GM12878 (cell line): ENCODE data around the gene FAM229A. TPM values are rescaled to one million over a fixed set of nuclear protein-coding genes. Genes with fewer than 3 reads are reported as not detected.

Experiments used
- ATAC-seq: fragments of 200-7000 bp; cut with Tn5 transposase; 3 replicates; pipeline ENCODE4 v1.9.1; 2020; ENCODE audit warnings: mild to moderate bottlenecking, moderate library complexity
- BruUV-seq: library from RNA; stranded (reverse); fragments of 400-500 nt; replicated peaks from 2 replicates; lab custom pipeline; 2021; lab: Mats Ljungman, UMichigan
- CTCF ChIA-PET: fragments of 300-600 bp; sonication (Branson Sonifier 250); formaldehyde crosslinking; extraction: SDS; loops from one replicate; lab custom pipeline; 2021; ENCODE audit warnings: inconsistent platforms; lab: Yijun Ruan, JAX
- POLR2A ChIA-PET: fragments of 350-600 bp; formaldehyde crosslinking; extraction: SDS; loops from one replicate; lab custom pipeline; 2021; ENCODE audit warnings: inconsistent platforms; lab: Charles Lee
- RAD21 ChIA-PET: fragments of 300-600 bp; sonication (Branson Sonifier 250); formaldehyde crosslinking; loops from one replicate; lab custom pipeline; 2023; ENCODE audit warnings: antibody characterized with exemption; ENCODE audit not compliant: unreplicated experiment; lab: Charles Lee
- SMC1A ChIA-PET: fragments of 300-600 bp; sonication (Branson Sonifier 250); formaldehyde crosslinking; loops from one replicate; lab custom pipeline; 2023; ENCODE audit not compliant: unreplicated experiment, uncharacterized antibody; lab: Charles Lee
- DNase-seq: peaks from one replicate; pipeline ENCODE4 v3.0.0-alpha.2; 2011; ENCODE audit warnings: low read depth, low spot score
- FAIRE-seq: peaks from 3 replicates; lab custom pipeline; 2011; peaks lifted over from hg19 to GRCh38; lab: Jason Lieb, UNC
- H2AFZ ChIP-seq: 2 replicates; pipeline ENCODE4 v1.6.0; 2011; ENCODE audit warnings: low read depth, low read length, control low read depth; ENCODE audit not compliant: control insufficient read depth
- H3K27ac ChIP-seq: 2 replicates; pipeline ENCODE4 v1.5.1; 2011; ENCODE audit warnings: control low read depth; ENCODE audit not compliant: control insufficient read depth, insufficient read depth
- H3K27me3 ChIP-seq, 2 experiments: replicated peaks in 1 of 2; 2 replicates each; pipeline versions ENCODE4 v1.6.0 to v1.6.1; 2011; ENCODE audit warnings: low read length in 1 of 2; ENCODE audit not compliant: control insufficient read depth in 2 of 2, insufficient read depth in 2 of 2
- H3K36me3 ChIP-seq, 2 experiments: 2 replicates each; pipeline ENCODE4 v1.5.1; 2011; ENCODE audit warnings: low read length in 1 of 2; ENCODE audit not compliant: control insufficient read depth in 2 of 2, insufficient read depth in 2 of 2
- H3K4me1 ChIP-seq: 2 replicates; pipeline ENCODE4 v1.6.1; 2011; ENCODE audit warnings: mild to moderate bottlenecking, low read length, moderate library complexity, mixed read lengths; ENCODE audit not compliant: control insufficient read depth, insufficient read depth
- H3K4me2 ChIP-seq: 2 replicates; pipeline ENCODE4 v1.6.0; 2011; ENCODE audit warnings: control low read depth; ENCODE audit not compliant: control insufficient read depth, insufficient read depth
- H3K4me3 ChIP-seq: fragments of 200-600 bp; sonication (generic); 2 replicates; pipeline ENCODE4 v1.5.1; 2016
- H3K79me2 ChIP-seq: 2 replicates; pipeline ENCODE4 v1.6.0; 2011; ENCODE audit warnings: low read length; ENCODE audit not compliant: control insufficient read depth, insufficient read depth
- H3K9ac ChIP-seq: 2 replicates; pipeline ENCODE4 v1.8.0; 2011; ENCODE audit warnings: low read length, control low read depth, mixed read lengths; ENCODE audit not compliant: control insufficient read depth, insufficient read depth
- H3K9me3 ChIP-seq: replicated peaks from 3 replicates; pipeline ENCODE4 v1.5.1; 2011; ENCODE audit warnings: mild to moderate bottlenecking, low read length; ENCODE audit not compliant: control insufficient read depth, insufficient read depth
- H4K20me1 ChIP-seq: 2 replicates; pipeline ENCODE4 v1.6.0; 2011; ENCODE audit not compliant: control insufficient read depth, insufficient read depth
- BACH1 ChIP-seq: fragments of 450-650 bp; IDR thresholded peaks from 2 replicates; pipeline ENCODE4 v1.6.1; 2017; ENCODE audit warnings: mild to moderate bottlenecking, borderline replicate concordance
- BHLHE40 ChIP-seq, 2 experiments: fragments of 450-650 bp in 1 of 2; IDR thresholded peaks; 2 replicates each; pipeline ENCODE4 v1.6.1; 2011 to 2017; ENCODE audit warnings: low read depth in 2 of 2, borderline replicate concordance in 1 of 2, improper control_type of control experiment in 1 of 2, low read length in 1 of 2, mild to moderate bottlenecking in 1 of 2
- CHD2 ChIP-seq: IDR thresholded peaks from 2 replicates; pipeline ENCODE4 v1.6.1; 2011; ENCODE audit warnings: low read depth, low read length, improper control_type of control experiment, borderline replicate concordance
- EGR1 ChIP-seq, 2 experiments: IDR thresholded peaks; 1 replicate in 1 of 2; 2 replicates in 1 of 2; pipeline ENCODE4 v1.6.1; 2011 to 2012; ENCODE audit warnings: low read depth in 2 of 2, low read length in 2 of 2, borderline replicate concordance in 1 of 2, mild to moderate bottlenecking in 1 of 2, moderate library complexity in 1 of 2
- EP300 ChIP-seq, 2 experiments: fragments of 150-350 bp in 1 of 2; IDR thresholded peaks; 2 replicates each; pipeline ENCODE4 v1.6.1; 2011 to 2012; ENCODE audit warnings: low read depth in 2 of 2, low read length in 2 of 2, borderline replicate concordance in 1 of 2, improper control_type of control experiment in 1 of 2, inconsistent platforms in 1 of 2; ENCODE audit not compliant: control insufficient read depth in 1 of 2
- FOS ChIP-seq: IDR thresholded peaks from 3 replicates; pipeline ENCODE4 v1.6.1; 2011; ENCODE audit warnings: borderline replicate concordance; ENCODE audit not compliant: insufficient read length; ENCODE audit errors: extremely low read depth
- HDAC6 ChIP-seq: fragments of 200-600 bp; sonication (generic); IDR thresholded peaks from one replicate; pipeline ENCODE4 v1.8.0; 2017; ENCODE audit warnings: antibody characterized with exemption; ENCODE audit not compliant: unreplicated experiment
- LARP7 ChIP-seq: fragments of 450-650 bp; IDR thresholded peaks from 2 replicates; pipeline ENCODE4 v1.6.1; 2017; ENCODE audit warnings: mild to moderate bottlenecking
- NFYA ChIP-seq: IDR thresholded peaks from 2 replicates; pipeline ENCODE4 v1.6.1; 2011; ENCODE audit warnings: low read depth, mild to moderate bottlenecking, low read length, improper control_type of control experiment, borderline replicate concordance
- NFYB ChIP-seq: IDR thresholded peaks from 2 replicates; pipeline ENCODE4 v1.6.1; 2011; ENCODE audit warnings: low read depth, mild to moderate bottlenecking, low read length, improper control_type of control experiment, moderate library complexity; ENCODE audit not compliant: insufficient read depth
- PML ChIP-seq: IDR thresholded peaks from 2 replicates; pipeline ENCODE4 v1.6.1; 2012; ENCODE audit warnings: low read length, inconsistent platforms
- RUNX3 ChIP-seq: IDR thresholded peaks from 2 replicates; pipeline ENCODE4 v1.6.1; 2012; ENCODE audit warnings: low read length, inconsistent platforms
- SIN3A ChIP-seq: IDR thresholded peaks from 2 replicates; pipeline ENCODE4 v1.6.1; 2012; ENCODE audit warnings: low read depth, low read length, improper control_type of control experiment
- SP1 ChIP-seq: IDR thresholded peaks from one replicate; pipeline ENCODE4 v1.6.1; 2011; ENCODE audit warnings: low read depth, low read length
- TAF1 ChIP-seq: IDR thresholded peaks from 2 replicates; pipeline ENCODE4 v1.6.1; 2011; ENCODE audit warnings: mild to moderate bottlenecking, low read depth, low read length, borderline replicate concordance
- TCF3 ChIP-seq: IDR thresholded peaks from 2 replicates; pipeline ENCODE4 v1.6.1; 2012; ENCODE audit warnings: low read depth, mild to moderate bottlenecking, low read length, borderline replicate concordance; ENCODE audit not compliant: insufficient read depth
- YBX1 ChIP-seq: fragments of 450-650 bp; IDR thresholded peaks from 2 replicates; pipeline ENCODE4 v1.6.1; 2016; ENCODE audit warnings: antibody characterized with exemption
- YY1 ChIP-seq: IDR thresholded peaks from 2 replicates; pipeline ENCODE4 v1.6.1; 2011; ENCODE audit warnings: low read depth, mild to moderate bottlenecking, low read length
- ZNF217 ChIP-seq: fragments of 450-650 bp; IDR thresholded peaks from 2 replicates; pipeline ENCODE4 v1.6.1; 2017; ENCODE audit warnings: antibody characterized with exemption, mild to moderate bottlenecking
- ZNF24 ChIP-seq: fragments of 450-650 bp; IDR thresholded peaks from 2 replicates; pipeline ENCODE4 v1.6.1; 2017; ENCODE audit warnings: antibody characterized with exemption, mild to moderate bottlenecking
- WGBS: methylation state at CpG from one replicate; pipeline ENCODE4 v1.1.6; 2016; ENCODE audit warnings: low lambda C conversion rate; ENCODE audit not compliant: insufficient replicate concordance, insufficient coverage; ENCODE audit errors: missing lambda C conversion rate; 5-methylcytosine and 5-hydroxymethylcytosine counted together
- in situ Hi-C: fragments of 300-500 bp; cut with MboI; formaldehyde crosslinking; loops from 9 replicates; pipeline ENCODE4 v1.14.3; 2018; ENCODE audit warnings: mixed read lengths
- intact Hi-C: fragments of 100-400 bp; cut with micrococcal nuclease; formaldehyde crosslinking; loops from one replicate; pipeline ENCODE4 v1.14.2; 2022; ENCODE audit not compliant: unreplicated experiment
- polyA plus RNA-seq, 11 experiments: library from polyadenylated mRNA; depleted of rRNA in 4 of 11; unstranded in 6 of 11; stranded (reverse) in 5 of 11; fragments of >200 nt; fragmentation: Nextera tagmentation in 4 of 11; fragmentation: Illumina TruSeq in 1 of 11; extraction: Ambion mirVana in 4 of 11; extraction: Trizol in 1 of 11; gene quantifications; 1 replicate in 1 of 11; 2 replicates in 10 of 11; pipeline versions ENCODE4 v1.2.1 to v1.2.3, GENCODE V29; 2011 to 2016; ENCODE audit warnings: inconsistent platforms in 2 of 11, missing spikeins in 2 of 11, low read depth in 1 of 11
- total RNA-seq, 4 experiments: library from RNA; depleted of rRNA in 3 of 4; stranded (reverse); fragments of >200 nt in 3 of 4; fragmentation: Illumina TruSeq in 1 of 4; extraction: Trizol in 1 of 4; gene quantifications; 2 replicates each; pipeline versions ENCODE4 v1.2.1 to v1.2.3, GENCODE V29; 2013 to 2021
- TF ChIP-seq, protein P1 (sequence below): IDR thresholded peaks from 2 replicates; pipeline ENCODE4 v1.6.1; 2011; ENCODE audit warnings: borderline replicate concordance, low read depth, mild to moderate bottlenecking, moderate library complexity, low read length; ENCODE audit not compliant: insufficient read depth, poor library complexity, severe bottlenecking
- TF ChIP-seq, protein P2 (sequence below): IDR thresholded peaks from 2 replicates; pipeline ENCODE4 v1.6.1; 2012; ENCODE audit warnings: low read depth, low read length, improper control_type of control experiment

The FAM229A gene
- total and polyA plus RNA-seq, 10 of the 15 experiments (the other 5 are each of a cell fraction or from before 2014, with no cell fraction given): 0.02 to 5.3 (median 1.4) TPM; not detected in 1

DNA sequence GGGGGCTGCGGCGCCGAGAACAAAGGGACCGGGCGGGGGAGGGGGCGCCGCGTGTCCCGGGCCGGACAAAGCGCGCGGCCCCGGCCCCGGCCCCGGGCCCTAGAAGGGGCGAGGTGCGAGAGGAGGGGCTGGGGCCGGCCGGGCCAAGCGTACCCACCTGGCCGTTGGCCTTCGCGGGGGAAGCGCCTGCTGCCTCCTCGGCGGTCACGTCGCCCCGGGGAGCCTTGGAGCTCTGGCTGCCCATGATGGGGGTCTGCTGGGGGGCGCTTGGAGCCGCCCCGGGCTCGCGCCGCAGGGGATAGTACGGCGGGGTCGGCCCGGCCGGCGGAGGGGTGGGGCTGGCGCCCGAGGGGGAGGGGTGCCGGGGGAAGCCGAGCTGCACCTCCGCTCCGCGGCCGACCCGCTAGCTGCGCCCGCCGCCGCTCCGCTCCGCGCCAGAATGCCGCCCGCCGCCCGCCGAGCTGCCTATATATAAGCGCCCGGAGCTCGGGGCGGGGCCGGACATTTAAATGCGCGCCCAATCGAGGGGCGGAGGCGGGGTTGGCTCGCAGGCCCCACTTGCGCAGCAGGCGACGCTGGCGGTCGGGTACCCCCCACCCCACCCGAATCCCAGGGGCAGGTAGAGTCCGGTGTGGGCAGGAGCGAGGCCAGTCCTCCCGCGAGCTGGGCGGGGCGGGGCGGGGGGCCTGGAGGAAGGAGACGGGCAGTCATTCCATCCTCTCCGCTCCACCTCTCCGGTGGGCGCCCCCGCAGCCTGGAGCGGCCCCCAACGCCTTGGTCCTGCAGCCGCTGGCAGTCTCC, 26.3 kb downstream of the FAM229A start, which contains the start of gene MARCKSL1:
MARCKSL1 (minus strand) TSS at position 444 of the 801 bp plus-strand sequence; CDS start at position 244, 200 bp downstream.
- Histone ChIP-seq H3K27ac (peak within 1 kb of the TSS; percentile 81), H2AFZ (no peak within 1 kb of the TSS), H3K9me3 (no peaks in the 10 kb centered on the region), H3K79me2 (peaks cover 24% of the 10 kb centered on the region), H4K20me1 (no peaks in the 10 kb centered on the region; the same call in 1 of the 2 replicates), H3K9ac (peak within 1 kb of the TSS; percentile 83), H3K4me3 (peak within 1 kb of the TSS; percentile 80), H3K27me3 (no peaks in the 10 kb centered on the region), H3K4me2 (peak within 1 kb of the TSS; percentile 78), H3K36me3 (peaks cover 16% of the 10 kb centered on the region in 2 experiments), H3K4me1 (peaks cover 57% of the 10 kb centered on the region)
- intact Hi-C loops (loop anchor here (2.0 kb wide), 3 partner anchors 15 to 59 kb away; partner anchors contain the start of gene BSDC1), in situ Hi-C loops (no loop called here)
- DNase-seq (no peak), ATAC-seq (peak; percentile 51), FAIRE-seq (no peak)
- POLR2A ChIA-PET: interaction anchor here (0.5 to 3.8 kb wide), 21 partner anchors 12 to 706 kb away, joined by 3 to 46 read pairs (median 4); partner anchors contain the start of genes BSDC1, CCDC28B, HDAC1 and LCK
- 2% methylated on average over 41 of the region's 95 CpGs for WGBS
- BruUV-seq: no TSS peak
- CTCF ChIA-PET: interaction anchor here (0.7 to 2.4 kb wide), 15 partner anchors 12 to 135 kb away, joined by 3 to 17 read pairs (median 4); partner anchors contain the start of genes BSDC1 and CCDC28B
- RAD21 ChIA-PET: interaction anchor here (0.6 to 3.2 kb wide), 25 partner anchors 8 to 228 kb away, joined by 3 to 30 read pairs (median 4); partner anchors contain the start of genes BSDC1, EIF3I, HDAC1 and KPNA6
- SMC1A ChIA-PET: interaction anchor here (1.0 to 3.4 kb wide), 7 partner anchors 8 to 78 kb away, joined by 3 to 16 read pairs (median 6); partner anchors contain the start of gene BSDC1
- no peak for TF ChIP-seq YBX1
- TF ChIP-seq NFYA: no peak
- no peak for TF ChIP-seq CHD2
- peak; percentile 58; the same call in 1 of the 2 replicates for TF ChIP-seq YY1
- TF ChIP-seq HDAC6: peak; percentile 91
- TF ChIP-seq FOS: no peak
- TF ChIP-seq TAF1: peak; percentile 94; the same call in 1 of the 2 replicates
- peak; percentile 74; the same call in 1 of the 2 replicates for TF ChIP-seq NFYB
- peak; percentile 81; the same call in 1 of the 2 replicates for TF ChIP-seq TCF3
- TF ChIP-seq SP1: no peak
- TF ChIP-seq, protein P1, sequence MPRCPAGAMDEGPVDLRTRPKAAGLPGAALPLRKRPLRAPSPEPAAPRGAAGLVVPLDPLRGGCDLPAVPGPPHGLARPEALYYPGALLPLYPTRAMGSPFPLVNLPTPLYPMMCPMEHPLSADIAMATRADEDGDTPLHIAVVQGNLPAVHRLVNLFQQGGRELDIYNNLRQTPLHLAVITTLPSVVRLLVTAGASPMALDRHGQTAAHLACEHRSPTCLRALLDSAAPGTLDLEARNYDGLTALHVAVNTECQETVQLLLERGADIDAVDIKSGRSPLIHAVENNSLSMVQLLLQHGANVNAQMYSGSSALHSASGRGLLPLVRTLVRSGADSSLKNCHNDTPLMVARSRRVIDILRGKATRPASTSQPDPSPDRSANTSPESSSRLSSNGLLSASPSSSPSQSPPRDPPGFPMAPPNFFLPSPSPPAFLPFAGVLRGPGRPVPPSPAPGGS: peak; percentile 53
- TF ChIP-seq BACH1: peak; percentile 85
- peak in 1 of 2 experiments; percentile 51; a peak in 1 of 3 replicates for TF ChIP-seq EGR1 (IDR thresholded peaks at IDR 0.05; ENCODE audit: borderline replicate concordance in 1 of 2, low read depth in 2 of 2, low read length in 2 of 2)
- TF ChIP-seq ZNF217: no peak
- TF ChIP-seq SIN3A: no peak
- TF ChIP-seq LARP7: peak; percentile 46; the same call in 1 of the 2 replicates
- TF ChIP-seq ZNF24: no peak
- peak; percentile 92; the same call in 1 of the 2 replicates for TF ChIP-seq PML
- TF ChIP-seq RUNX3: no peak
- no peak for TF ChIP-seq EP300 (IDR thresholded peaks at IDR 0.05; ENCODE audit: borderline replicate concordance in 1 of 2, control insufficient read depth in 1 of 2, low read depth in 2 of 2, low read length in 2 of 2)
- peak in 1 of 2 experiments; percentile 38; a peak in 1 of 4 replicates for TF ChIP-seq BHLHE40 (IDR thresholded peaks at IDR 0.05; ENCODE audit: borderline replicate concordance in 1 of 2, low read depth in 2 of 2, low read length in 1 of 2)
- TF ChIP-seq, protein P2, sequence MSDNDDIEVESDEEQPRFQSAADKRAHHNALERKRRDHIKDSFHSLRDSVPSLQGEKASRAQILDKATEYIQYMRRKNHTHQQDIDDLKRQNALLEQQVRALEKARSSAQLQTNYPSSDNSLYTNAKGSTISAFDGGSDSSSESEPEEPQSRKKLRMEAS: 0 out of 2 replicates have a peak, but pooled peaks have one; percentile 11
